ENCODE measurements around the gene ZNRF3.

- TF ChIP-seq YY1 (IDR thresholded peaks at IDR 0.05; ENCODE audit: insufficient read depth, insufficient read length): no peak
- no peak for TF ChIP-seq SUZ12 (IDR thresholded peaks at IDR 0.05; ENCODE audit: extremely low read depth, insufficient read depth, insufficient read length)
- no peak for TF ChIP-seq ZNF274 (IDR thresholded peaks at IDR 0.05; ENCODE audit: low read depth, low read length)
Measured at GRCh38 chr22:28967969-28968368, 84.6 kb downstream of the ZNRF3 start.

Data from NT2/D1 (cell line).